Measurements from ENCODE around the gene CDC25B. TPM values are rescaled to one million over a fixed set of nuclear protein-coding genes. Genes with fewer than 3 reads are reported as not detected.

The CDC25B gene
- total RNA-seq, 2 experiments from 2014 or later, result 452 to 454 TPM

- POLR2A ChIA-PET, result interaction anchor here (0.9 to 5.2 kb wide), 9 partner anchors 10 to 125 kb away, joined by 4 to 64 read pairs (median 7); partner anchors contain the start of genes AP5S1, CDC25B, CENPB and SPEF1
- CTCF ChIA-PET, result interaction anchor here (0.9 to 4.5 kb wide), 9 partner anchors 9 to 219 kb away, joined by 3 to 43 read pairs (median 5); partner anchors contain the start of genes AP5S1 and CENPB
- Mint-ChIP-seq H3K27ac (no peak overlapping the region), H3K9me3 (no peaks in the 10 kb centered on the region), H3K4me3 (peak overlapping the region; percentile 83), H3K4me1 (peaks cover 27% of the 10 kb centered on the region), H3K36me3 (ENCODE audit: low read depth) (no peaks in the 10 kb centered on the region), H3K27me3 (peaks cover 1% of the 10 kb centered on the region)
- DNase-seq, result no peak
These were observed 29.5 kb upstream of the CDC25B start for GRCh38 chr20:3766422-3767109.

- no peak for DNase-seq
- Mint-ChIP-seq H3K27me3 (peaks cover 2% of the 10 kb centered on the region), H3K4me1 (peaks cover 25% of the 10 kb centered on the region), H3K27ac (peak overlapping the region; percentile 62), H3K9me3 (no peaks in the 10 kb centered on the region), H3K36me3 (ENCODE audit: low read depth) (no peaks in the 10 kb centered on the region), H3K4me3 (peak overlapping the region; percentile 83)
- POLR2A ChIA-PET, result interaction anchor here (0.9 to 5.2 kb wide), 12 partner anchors 12 to 1047 kb away, joined by 3 to 64 read pairs (median 6); partner anchors contain the start of genes AP5S1, CDC25B, CENPB and SPEF1
- CTCF ChIA-PET, result interaction anchor here (0.8 to 4.5 kb wide), 17 partner anchors 10 to 220 kb away, joined by 3 to 43 read pairs (median 6); partner anchors contain the start of genes AP5S1 and CENPB
These were observed 29.0 kb upstream of the CDC25B start for GRCh38 chr20:3767110-3767426.

- H3K36me3 Mint-ChIP-seq (ENCODE audit: low read depth), result no peaks in the 10 kb centered on the region
- DNase-seq, result peak; percentile 99
- peaks cover 2% of the 10 kb centered on the region for H3K27me3 Mint-ChIP-seq
- no peaks in the 10 kb centered on the region for H3K9me3 Mint-ChIP-seq
- POLR2A ChIA-PET, result interaction anchor here (0.6 to 5.2 kb wide), 20 partner anchors 9 to 1046 kb away, joined by 3 to 64 read pairs (median 4); partner anchors contain the start of genes AP5S1, CDC25B, CENPB and SPEF1
- CTCF ChIA-PET, result interaction anchor here (0.6 to 4.5 kb wide), 23 partner anchors 11 to 317 kb away, joined by 3 to 43 read pairs (median 6); partner anchors contain the start of genes AP5S1, CENPB and SPEF1
- H3K27ac Mint-ChIP-seq, result peak within 1 kb of the TSS; percentile 86
- H3K4me1 Mint-ChIP-seq, result peaks cover 25% of the 10 kb centered on the region
- H3K4me3 Mint-ChIP-seq, result peak within 1 kb of the TSS; percentile 83
These were observed 28.4 kb upstream of the CDC25B start, which contains the start of gene ADISSP for GRCh38 chr20:3767427-3768341. Gene ADISSP (minus strand): TSS chr20:3767753. CDS start chr20:3760100, 7,653 bp downstream.

GRCh38 chr20:3768342-3769130 is 27.6 kb upstream of the CDC25B start:
- Mint-ChIP-seq H3K9me3 (no peaks in the 10 kb centered on the region), H3K4me1 (peaks cover 25% of the 10 kb centered on the region), H3K36me3 (ENCODE audit: low read depth) (no peaks in the 10 kb centered on the region), H3K27me3 (peaks cover 2% of the 10 kb centered on the region), H3K4me3 (peak overlapping the region; percentile 83), H3K27ac (peak overlapping the region; percentile 86)
- CTCF ChIA-PET, result interaction anchor here (0.6 to 4.5 kb wide), 25 partner anchors 8 to 241 kb away, joined by 3 to 43 read pairs (median 6); partner anchors contain the start of genes AP5S1, CENPB and SPEF1
- POLR2A ChIA-PET, result interaction anchor here (0.7 to 5.2 kb wide), 17 partner anchors 10 to 1046 kb away, joined by 3 to 64 read pairs (median 4); partner anchors contain the start of genes AP5S1, CDC25B, CENPB and SPEF1
- DNase-seq, result peak; percentile 84

GRCh38 chr20:3771552-3772058 is 24.5 kb upstream of the CDC25B start:
- DNase-seq, result no peak
- Mint-ChIP-seq H3K27me3 (peaks cover 2% of the 10 kb centered on the region), H3K36me3 (ENCODE audit: low read depth) (no peaks in the 10 kb centered on the region), H3K9me3 (no peaks in the 10 kb centered on the region), H3K27ac (no peak overlapping the region), H3K4me1 (peaks cover 15% of the 10 kb centered on the region), H3K4me3 (no peak overlapping the region)
- ChIA-PET POLR2A (no interaction called here), CTCF (no interaction called here)

GRCh38 chr20:3775457-3776108 is 20.5 kb upstream of the CDC25B start:
- no peak for DNase-seq
- POLR2A ChIA-PET, result interaction anchor here (1.4 kb wide), 1 partner anchor 9 kb away, joined by 3 read pairs; no protein-coding TSS in a partner anchor
- no peak overlapping the region for H3K27ac Mint-ChIP-seq
- CTCF ChIA-PET, result no interaction called here
- H3K36me3 Mint-ChIP-seq (ENCODE audit: low read depth), result peaks cover 4% of the 10 kb centered on the region
- H3K4me1 Mint-ChIP-seq, result peaks cover 24% of the 10 kb centered on the region
- H3K9me3 Mint-ChIP-seq, result no peaks in the 10 kb centered on the region
- peaks cover 27% of the 10 kb centered on the region for H3K27me3 Mint-ChIP-seq
- H3K4me3 Mint-ChIP-seq, result no peak overlapping the region

- H3K9me3 Mint-ChIP-seq, result no peaks in the 10 kb centered on the region
- H3K4me1 Mint-ChIP-seq, result peaks cover 36% of the 10 kb centered on the region
- peaks cover 30% of the 10 kb centered on the region for H3K27me3 Mint-ChIP-seq
- DNase-seq, result no peak
- POLR2A ChIA-PET, result interaction anchor here (3.9 kb wide), 1 partner anchor 9 kb away, joined by 32 read pairs; the partner anchor contains the start of gene ADISSP
- H3K27ac Mint-ChIP-seq, result no peak overlapping the region
- peak overlapping the region; percentile 65 for H3K4me3 Mint-ChIP-seq
- CTCF ChIA-PET, result interaction anchor here (2.4 to 3.1 kb wide), 2 partner anchors 9 to 78 kb away, joined by 7 to 33 read pairs; partner anchors contain the start of gene ADISSP
- H3K36me3 Mint-ChIP-seq (ENCODE audit: low read depth), result peaks cover 4% of the 10 kb centered on the region
These were observed 18.8 kb upstream of the CDC25B start for GRCh38 chr20:3777381-3777715.

- Mint-ChIP-seq H3K4me1 (peaks cover 38% of the 10 kb centered on the region), H3K4me3 (peak overlapping the region; percentile 65), H3K27me3 (peaks cover 30% of the 10 kb centered on the region), H3K36me3 (ENCODE audit: low read depth) (peaks cover 4% of the 10 kb centered on the region), H3K27ac (no peak overlapping the region), H3K9me3 (no peaks in the 10 kb centered on the region)
- POLR2A ChIA-PET, result interaction anchor here (1.0 to 3.9 kb wide), 4 partner anchors 10 to 43 kb away, joined by 3 to 32 read pairs (median 4); partner anchors contain the start of genes ADISSP and AP5S1
- peak; percentile 53 for DNase-seq
- CTCF ChIA-PET, result interaction anchor here (1.2 to 3.1 kb wide), 5 partner anchors 9 to 77 kb away, joined by 4 to 33 read pairs (median 7); partner anchors contain the start of genes ADISSP, AP5S1 and CENPB
These were observed 18.1 kb upstream of the CDC25B start for GRCh38 chr20:3777716-3778629.

- H3K4me3 Mint-ChIP-seq, result no peak overlapping the region
- ChIA-PET POLR2A (interaction anchor here (1.0 to 3.9 kb wide), 6 partner anchors 11 to 93 kb away, joined by 3 to 32 read pairs (median 3); partner anchors contain the start of genes ADISSP and AP5S1), CTCF (interaction anchor here (0.7 to 3.1 kb wide), 6 partner anchors 8 to 76 kb away, joined by 4 to 33 read pairs (median 6); partner anchors contain the start of genes ADISSP, AP5S1 and CENPB)
- peaks cover 30% of the 10 kb centered on the region for H3K27me3 Mint-ChIP-seq
- H3K36me3 Mint-ChIP-seq (ENCODE audit: low read depth), result peaks cover 9% of the 10 kb centered on the region
- H3K27ac Mint-ChIP-seq, result no peak overlapping the region
- DNase-seq, result no peak
- H3K9me3 Mint-ChIP-seq, result no peaks in the 10 kb centered on the region
- peaks cover 46% of the 10 kb centered on the region for H3K4me1 Mint-ChIP-seq
These were observed 17.1 kb upstream of the CDC25B start for GRCh38 chr20:3778976-3779375.

- ChIA-PET CTCF (interaction anchor here (0.7 to 9.4 kb wide), 4 partner anchors 13 to 77 kb away, joined by 3 to 98 read pairs (median 6); partner anchors contain the start of genes ADISSP and AP5S1), POLR2A (interaction anchor here (1.0 to 7.4 kb wide), 4 partner anchors 14 to 39 kb away, joined by 3 to 64 read pairs (median 4); partner anchors contain the start of genes ADISSP, AP5S1 and CDC25B)
- peaks cover 59% of the 10 kb centered on the region for H3K4me1 Mint-ChIP-seq
- H3K27me3 Mint-ChIP-seq, result peaks cover 30% of the 10 kb centered on the region
- DNase-seq, result peak; percentile 51
- H3K36me3 Mint-ChIP-seq (ENCODE audit: low read depth), result peaks cover 15% of the 10 kb centered on the region
- peak within 1 kb of the TSS; percentile 30 for H3K4me3 Mint-ChIP-seq
- no peak within 1 kb of the TSS for H3K27ac Mint-ChIP-seq
- no peaks in the 10 kb centered on the region for H3K9me3 Mint-ChIP-seq
These were observed 14.8 kb upstream of the CDC25B start, which contains the start of gene SPEF1 for GRCh38 chr20:3781153-3781910. Gene SPEF1 (minus strand): TSS chr20:3781448. CDS start chr20:3781287, 161 bp downstream.

Measured in activated CD4-positive, alpha-beta memory T cell treated with anti-CD3 and anti-CD28 coated beads, Interleukin-2, amount 10 ng/mL, durations not matched to agents 7 days and 5 days (primary cell).